H1 (cell line): Measurements from ENCODE around the gene FOXA3. TPM values are rescaled to one million over a fixed set of nuclear protein-coding genes. Genes with fewer than 3 reads are reported as not detected.

Experiments
- ASH2L ChIP-seq: fragments of 200-600, 300-600 bp; sonication (generic); IDR thresholded peaks from one replicate; pipeline ENCODE4 v1.7.1; 2017; ENCODE audit warnings: low read length
- BACH1 ChIP-seq: IDR thresholded peaks from 2 replicates; pipeline ENCODE4 v1.6.1; 2012; ENCODE audit warnings: low read length, improper control_type of control experiment
- BCL11A ChIP-seq, 2 experiments: IDR thresholded peaks; one replicate each; pipeline ENCODE4 v1.6.1; 2011; ENCODE audit warnings: low read depth in 2 of 2, low read length in 2 of 2, mild to moderate bottlenecking in 2 of 2
- CBX5 ChIP-seq: fragments of 300-800, 300-1000 bp; sonication (generic); IDR thresholded peaks from 2 replicates; pipeline ENCODE4 v1.7.1; 2016; ENCODE audit warnings: antibody characterized with exemption, low read length, low read depth
- CBX8 ChIP-seq: fragments of 300-800, 300-1000 bp; sonication (generic); IDR thresholded peaks from 2 replicates; pipeline ENCODE4 v1.7.1; 2016; ENCODE audit warnings: low read depth, low read length, borderline replicate concordance
- CHD1 ChIP-seq: IDR thresholded peaks from 2 replicates; pipeline ENCODE4 v1.6.1; 2012; ENCODE audit warnings: low read depth, low read length, improper control_type of control experiment
- CHD2 ChIP-seq: IDR thresholded peaks from 2 replicates; pipeline ENCODE4 v1.6.1; 2012; ENCODE audit warnings: low read length, improper control_type of control experiment
- EP300 ChIP-seq, 2 experiments: IDR thresholded peaks; 1 replicate in 1 of 2; 2 replicates in 1 of 2; pipeline ENCODE4 v1.6.1; 2011 to 2012; ENCODE audit warnings: low read depth in 2 of 2, low read length in 2 of 2, mild to moderate bottlenecking in 2 of 2, borderline replicate concordance in 1 of 2, inconsistent platforms in 1 of 2, moderate library complexity in 1 of 2
- EZH2 ChIP-seq: fragments of 200-600 bp; sonication (generic); IDR thresholded peaks from 2 replicates; pipeline ENCODE4 v1.7.1; 2012; ENCODE audit warnings: low read depth, mild to moderate bottlenecking, moderate library complexity, low read length, inconsistent platforms; ENCODE audit not compliant: severe bottlenecking
- GTF2F1 ChIP-seq: IDR thresholded peaks from 2 replicates; pipeline ENCODE4 v1.6.1; 2012; ENCODE audit warnings: low read depth, low read length, improper control_type of control experiment, borderline replicate concordance
- HDAC6 ChIP-seq: IDR thresholded peaks from one replicate; pipeline ENCODE4 v1.7.1; 2012; ENCODE audit warnings: low read depth, mild to moderate bottlenecking, inconsistent platforms, low read length, moderate library complexity
- JUND ChIP-seq: IDR thresholded peaks from 2 replicates; pipeline ENCODE4 v1.6.1; 2011; ENCODE audit warnings: mild to moderate bottlenecking, improper control_type of control experiment, low read length
- MAFK ChIP-seq: IDR thresholded peaks from 2 replicates; pipeline ENCODE4 v1.6.1; 2012; ENCODE audit warnings: low read depth, mild to moderate bottlenecking, improper control_type of control experiment, low read length
- NRF1 ChIP-seq: IDR thresholded peaks from 2 replicates; pipeline ENCODE4 v1.6.1; 2011; ENCODE audit warnings: mild to moderate bottlenecking, low read depth, low read length, improper control_type of control experiment
- RAD21 ChIP-seq, 2 experiments: IDR thresholded peaks in 1 of 2; conservative IDR thresholded peaks in 1 of 2; 2 replicates each; pipeline ENCODE4 v1.6.1; 2011; ENCODE audit warnings: low read depth in 2 of 2, low read length in 2 of 2, improper control_type of control experiment in 1 of 2, inconsistent platforms in 1 of 2, mild to moderate bottlenecking in 1 of 2, moderate library complexity in 1 of 2
- RXRA ChIP-seq: IDR thresholded peaks from 2 replicates; pipeline ENCODE4 v1.6.1; 2011; ENCODE audit warnings: low read depth, mild to moderate bottlenecking, low read length, moderate library complexity; ENCODE audit not compliant: insufficient read depth
- SP2 ChIP-seq: IDR thresholded peaks from 2 replicates; pipeline ENCODE4 v1.6.1; 2012; ENCODE audit warnings: mild to moderate bottlenecking, low read length, inconsistent platforms
- SP4 ChIP-seq: IDR thresholded peaks from 2 replicates; pipeline ENCODE4 v1.6.1; 2012; ENCODE audit warnings: low read length, inconsistent platforms
- TAF1 ChIP-seq: IDR thresholded peaks from 2 replicates; pipeline ENCODE4 v1.6.1; 2011; ENCODE audit warnings: mild to moderate bottlenecking, low read depth, low read length
- TAF7 ChIP-seq: optimal IDR thresholded peaks from 2 replicates; pipeline ENCODE3; 2011; ENCODE audit warnings: low read depth, mild to moderate bottlenecking, inconsistent platforms, low read length, moderate library complexity, borderline replicate concordance
- TEAD4 ChIP-seq: IDR thresholded peaks from 2 replicates; pipeline ENCODE4 v1.6.1; 2012; ENCODE audit warnings: low read depth, low read length, inconsistent platforms, mixed read lengths
- USF2 ChIP-seq: IDR thresholded peaks from 2 replicates; pipeline ENCODE4 v1.6.1; 2011; ENCODE audit warnings: low read length, improper control_type of control experiment
- YY1 ChIP-seq: IDR thresholded peaks from 2 replicates; pipeline ENCODE4 v1.6.1; 2011; ENCODE audit warnings: low read depth, mild to moderate bottlenecking, low read length
- polyA plus RNA-seq, 7 experiments: library from polyadenylated mRNA; depleted of rRNA in 3 of 7; stranded (reverse) in 5 of 7; unstranded in 2 of 7; fragments of >200 nt in 5 of 7; fragments of 200-250 nt in 2 of 7; gene quantifications; 1 replicate in 5 of 7; 2 replicates in 1 of 7; 4 replicates in 1 of 7; pipeline versions ENCODE4 v1.2.1 to v1.2.3, GENCODE V29; 2011 to 2013; ENCODE audit warnings: missing spikeins in 2 of 7, mixed read lengths in 2 of 7
- total RNA-seq: library from RNA; stranded (reverse); fragmentation: NEBNext Ultra II Directional; extraction: Animal tissue kit (Norgen Biotek cat#: 25700); gene quantifications from 2 replicates; pipeline ENCODE4 v1.2.1, GENCODE V29; 2021

Gene FOXA3
- total and polyA plus RNA-seq, 2 of the 8 experiments (the other 6 are each of a cell fraction or from before 2014, with no cell fraction given): 20.2 to 49.1 TPM

- no peak for TF ChIP-seq SP2
- no peak for TF ChIP-seq NRF1
- no peak for TF ChIP-seq HDAC6
- TF ChIP-seq ASH2L: peak; percentile 60
- TF ChIP-seq CBX5: no peak
- no peak for TF ChIP-seq MAFK
- no peak for TF ChIP-seq YY1
- TF ChIP-seq JUND: no peak
- TF ChIP-seq BCL11A (IDR thresholded peaks at IDR 0.05; ENCODE audit: low read depth in 2 of 2, low read length in 2 of 2): no peak
- TF ChIP-seq SP4: 0 out of 2 replicates have a peak, but pooled peaks have one; percentile 42
- TF ChIP-seq GTF2F1: no peak
- TF ChIP-seq BACH1: no peak
- no peak for TF ChIP-seq CBX8
- no peak for TF ChIP-seq RXRA
- no peak for TF ChIP-seq EZH2
- TF ChIP-seq TAF1: 0 out of 2 replicates have a peak, but pooled peaks have one; percentile 11
- no peak for TF ChIP-seq EP300 (IDR thresholded peaks at IDR 0.05; ENCODE audit: borderline replicate concordance in 1 of 2, low read depth in 2 of 2, low read length in 2 of 2)
- TF ChIP-seq RAD21 (IDR thresholded peaks at IDR 0.05 in 1 of 2, conservative IDR thresholded peaks at IDR 0.05 in 1 of 2; ENCODE audit: low read depth in 2 of 2, low read length in 2 of 2): no peak; a peak in 1 of 4 replicates
- no peak for TF ChIP-seq CHD1
- TF ChIP-seq CHD2: no peak
- no peak for TF ChIP-seq TAF7
- no peak for TF ChIP-seq USF2
- no peak for TF ChIP-seq TEAD4
- TF ChIP-seq, all 59 proteins: peak for 5
Observed at GRCh38 chr19:45814851-45815480, 49.2 kb upstream of the FOXA3 start, which contains the start of gene RSPH6A (continued).
